ENCODE data around the gene ECSCR.

The ECSCR gene

GRCh38 chr5:139419226-139420192 lies 43.0 kb downstream of the ECSCR start:
- TF ChIP-seq CTCF (IDR thresholded peaks at IDR 0.05) = no peak

GRCh38 chr5:139418793-139419192 lies 43.8 kb downstream of the ECSCR start:
- TF ChIP-seq CTCF (IDR thresholded peaks at IDR 0.05) = no peak

GRCh38 chr5:139417214-139417613 lies 45.3 kb downstream of the ECSCR start:
- TF ChIP-seq CTCF (IDR thresholded peaks at IDR 0.05) = no peak

- TF ChIP-seq CTCF (IDR thresholded peaks at IDR 0.05) = no peak
These were observed 45.9 kb downstream of the ECSCR start for GRCh38 chr5:139416651-139417050.

- TF ChIP-seq CTCF (IDR thresholded peaks at IDR 0.05) = no peak
These were observed 46.7 kb downstream of the ECSCR start for GRCh38 chr5:139415869-139416268.

GRCh38 chr5:139415221-139415861 lies 47.2 kb downstream of the ECSCR start:
- TF ChIP-seq CTCF (IDR thresholded peaks at IDR 0.05) = no peak

- TF ChIP-seq CTCF (IDR thresholded peaks at IDR 0.05) = no peak
These were observed 47.9 kb downstream of the ECSCR start for GRCh38 chr5:139414581-139415130.

All from LNCAP (cell line).